SK-N-SH (cell line): ENCODE data around the gene CDH23. TPM values are rescaled to one million over a fixed set of nuclear protein-coding genes. Genes with fewer than 3 reads are reported as not detected.

ENCODE experiments used
- CTCF ChIA-PET: fragments of 300-600, 350-600 bp; formaldehyde crosslinking; extraction: SDS; loops from one replicate; lab custom pipeline; 2021; lab: Yijun Ruan, JAX
- POLR2A ChIA-PET: fragments of 350-600 bp; sonication (Branson Sonifier 250); formaldehyde crosslinking; extraction: SDS; loops from one replicate; lab custom pipeline; 2020; ENCODE audit warnings: antibody characterized with exemption, inconsistent platforms; lab: Yijun Ruan, JAX
- DNase-seq: peaks from one replicate; pipeline ENCODE4 v3.0.0; 2012
- H2AFZ ChIP-seq: fragments of 200-600 bp; sonication (generic); 2 replicates; pipeline ENCODE4 v1.8.1; 2016; ENCODE audit warnings: antibody characterized with exemption, mild to moderate bottlenecking, low read depth
- H3F3A ChIP-seq: fragments of 200-600 bp; sonication (generic); replicated peaks from 2 replicates; pipeline ENCODE3; 2016; ENCODE audit warnings: antibody characterized with exemption, mild to moderate bottlenecking; ENCODE audit not compliant: insufficient read depth
- H3K27ac ChIP-seq, 2 experiments: fragments of 200-500 bp in 1 of 2; fragments of 200-600 bp in 1 of 2; sonication (Bioruptor generic) in 1 of 2; sonication (generic), shearing (Covaris generic) in 1 of 2; 2 replicates each; pipeline versions ENCODE4 v1.5.1 to v1.6.1; 2014 to 2016; ENCODE audit warnings: low read depth in 2 of 2, inconsistent platforms in 1 of 2, low read length in 1 of 2, mild to moderate bottlenecking in 1 of 2, mixed read lengths in 1 of 2
- H3K27me3 ChIP-seq: fragments of 200-600 bp; sonication (generic), shearing (Covaris generic); 2 replicates; pipeline ENCODE4 v1.6.1; 2016; ENCODE audit warnings: mixed run types; ENCODE audit not compliant: insufficient read depth
- H3K36me3 ChIP-seq, 2 experiments: fragments of 200-500 bp in 1 of 2; fragments of 200-600 bp in 1 of 2; sonication (Bioruptor generic) in 1 of 2; sonication (generic) in 1 of 2; replicated peaks in 1 of 2; 2 replicates each; pipeline versions ENCODE3 to v1.5.1; 2014 to 2016; ENCODE audit warnings: low read length in 1 of 2, mild to moderate bottlenecking in 1 of 2; ENCODE audit not compliant: insufficient read depth in 2 of 2, control insufficient read depth in 1 of 2
- H3K4me1 ChIP-seq, 2 experiments: fragments of 200-500 bp in 1 of 2; fragments of 200-600 bp in 1 of 2; sonication (Bioruptor generic) in 1 of 2; sonication (generic), shearing (Covaris generic) in 1 of 2; 2 replicates each; pipeline versions ENCODE4 v1.5.1 to v1.6.1; 2014 to 2016; ENCODE audit warnings: low read depth in 1 of 2, low read length in 1 of 2, mixed run types in 1 of 2; ENCODE audit not compliant: insufficient read depth in 2 of 2, control insufficient read depth in 1 of 2
- H3K4me2 ChIP-seq: fragments of 200-600 bp; sonication (generic), shearing (Covaris generic); 2 replicates; pipeline ENCODE4 v1.6.1; 2017; ENCODE audit warnings: mixed run types
- H3K4me3 ChIP-seq, 2 experiments: fragments of 200-500 bp in 1 of 2; fragments of 200-600 bp in 1 of 2; sonication (Bioruptor generic) in 1 of 2; sonication (generic), shearing (Covaris generic) in 1 of 2; 2 replicates each; pipeline versions ENCODE4 v1.5.1 to v1.8.1; 2014 to 2016; ENCODE audit warnings: low read depth in 2 of 2, inconsistent platforms in 1 of 2, low read length in 1 of 2, mild to moderate bottlenecking in 1 of 2, mixed read lengths in 1 of 2, moderate library complexity in 1 of 2
- H3K79me2 ChIP-seq: fragments of 200-600 bp; sonication (generic); 2 replicates; pipeline ENCODE4 v1.8.1; 2017; ENCODE audit warnings: mild to moderate bottlenecking; ENCODE audit not compliant: insufficient read depth
- H3K9ac ChIP-seq: fragments of 200-600 bp; sonication (generic); 2 replicates; pipeline ENCODE4 v1.6.1; 2017; ENCODE audit warnings: mixed run types
- H3K9me2 ChIP-seq: fragments of 200-600 bp; sonication (generic); 2 replicates; pipeline ENCODE4 v1.6.1; 2017; ENCODE audit warnings: mixed run types
- H3K9me3 ChIP-seq: fragments of 200-600 bp; sonication (generic); 2 replicates; pipeline ENCODE4 v1.6.1; 2017; ENCODE audit warnings: mixed run types, mild to moderate bottlenecking, moderate library complexity
- H4K20me1 ChIP-seq: fragments of 200-600 bp; sonication (generic); 2 replicates; pipeline ENCODE4 v1.6.1; 2017; ENCODE audit warnings: mild to moderate bottlenecking, mixed run types; ENCODE audit not compliant: insufficient read depth
- ELF1 ChIP-seq: IDR thresholded peaks from 2 replicates; pipeline ENCODE4 v1.4.0; 2012
- EZH2phosphoT487 ChIP-seq: fragments of 200-600 bp; sonication (generic); IDR thresholded peaks from 2 replicates; pipeline ENCODE4 v1.6.1; 2017; ENCODE audit warnings: low read depth, mixed run types, mild to moderate bottlenecking, antibody characterized with exemption, moderate library complexity, borderline replicate concordance
- FOSL2 ChIP-seq: IDR thresholded peaks from 2 replicates; pipeline ENCODE4 v1.4.0; 2012; ENCODE audit warnings: low read depth, mild to moderate bottlenecking, moderate library complexity, borderline replicate concordance
- FOXJ3 ChIP-seq: sonication (generic); formaldehyde crosslinking; IDR thresholded peaks from 2 replicates; pipeline ENCODE4 v1.5.1; 2020; ENCODE audit warnings: mild to moderate bottlenecking, missing genetic modification reagents
- GATA2 ChIP-seq: sonication (generic); formaldehyde crosslinking; IDR thresholded peaks from 2 replicates; pipeline ENCODE4 v1.5.0; 2020; ENCODE audit warnings: mild to moderate bottlenecking, missing genetic modification reagents
- IRF3 ChIP-seq: fragments of 150-350 bp; IDR thresholded peaks from 2 replicates; pipeline ENCODE4 v1.6.1; 2016; ENCODE audit warnings: mild to moderate bottlenecking, low read depth, low read length
- JUND ChIP-seq: IDR thresholded peaks from 2 replicates; pipeline ENCODE4 v1.4.0; 2012
- MAX ChIP-seq: IDR thresholded peaks from 2 replicates; pipeline ENCODE4 v1.4.0; 2012; ENCODE audit warnings: low read depth
- MXI1 ChIP-seq: IDR thresholded peaks from 2 replicates; pipeline ENCODE4 v1.6.1; 2012; ENCODE audit warnings: mild to moderate bottlenecking, low read depth, low read length, improper control_type of control experiment
- NFIC ChIP-seq: IDR thresholded peaks from 2 replicates; pipeline ENCODE4 v1.4.0; 2012; ENCODE audit warnings: borderline replicate concordance
- RCOR1 ChIP-seq: fragments of 150-350 bp; IDR thresholded peaks from 2 replicates; pipeline ENCODE4 v1.6.1; 2017; ENCODE audit warnings: antibody characterized with exemption, low read length
- RFX5 ChIP-seq: IDR thresholded peaks from 2 replicates; pipeline ENCODE4 v1.6.1; 2012; ENCODE audit warnings: mild to moderate bottlenecking, improper control_type of control experiment, low read length
- RXRA ChIP-seq: IDR thresholded peaks from 2 replicates; pipeline ENCODE4 v1.4.0; 2012; ENCODE audit warnings: low read depth, mild to moderate bottlenecking, borderline replicate concordance
- TAF1 ChIP-seq: IDR thresholded peaks from 2 replicates; pipeline ENCODE4 v1.6.1; 2012; ENCODE audit warnings: low read depth, mild to moderate bottlenecking, low read length, moderate library complexity, borderline replicate concordance
- TCF12 ChIP-seq: IDR thresholded peaks from 2 replicates; pipeline ENCODE4 v1.4.0; 2012
- TEAD4 ChIP-seq: IDR thresholded peaks from 2 replicates; pipeline ENCODE4 v1.4.0; 2012; ENCODE audit warnings: mild to moderate bottlenecking, borderline replicate concordance; ENCODE audit not compliant: insufficient read depth
- USF1 ChIP-seq: IDR thresholded peaks from 2 replicates; pipeline ENCODE4 v1.4.0; 2012; ENCODE audit warnings: low read depth, borderline replicate concordance
- YY1 ChIP-seq: IDR thresholded peaks from 2 replicates; pipeline ENCODE4 v1.4.0; 2012; ENCODE audit warnings: low read depth, mild to moderate bottlenecking
- ZBTB33 ChIP-seq: IDR thresholded peaks from 2 replicates; pipeline ENCODE4 v1.4.0; 2012; ENCODE audit warnings: low read depth, borderline replicate concordance
- WGBS: methylation state at CpG from one replicate; pipeline ENCODE4 v1.1.6; 2017; ENCODE audit warnings: low lambda C conversion rate; 5-methylcytosine and 5-hydroxymethylcytosine counted together
- polyA plus RNA-seq, 3 experiments: library from polyadenylated mRNA; depleted of rRNA; stranded (reverse); fragments of >200 nt; gene quantifications; 2 replicates each; pipeline ENCODE4 v1.2.3, GENCODE V29; 2012

CDH23 gene
- polyA plus RNA-seq, 1 of the 3 experiments (the other 2 are of a cell fraction), result 0.03 TPM

- no peaks in the 10 kb centered on the region for H3K36me3 ChIP-seq
- no peaks in the 10 kb centered on the region for H3K9me3 ChIP-seq
- no peak overlapping the region for H2AFZ ChIP-seq
- CTCF ChIA-PET, result interaction anchor here (1.3 kb wide), 1 partner anchor 40 kb away, joined by 4 read pairs; no protein-coding TSS in a partner anchor
- no peaks in the 10 kb centered on the region for H4K20me1 ChIP-seq
- DNase-seq, result no peak
- H3K9me2 ChIP-seq, result no peaks in the 10 kb centered on the region
- 91% methylated on average over 4 of the region's 4 CpGs for WGBS
- H3K4me2 ChIP-seq, result no peak overlapping the region
- no peak for TF ChIP-seq FOSL2
- no peak for TF ChIP-seq RCOR1
- no peak for TF ChIP-seq TAF1
- no peak for TF ChIP-seq GATA2 (CRISPR knock-in tag)
- no peak for TF ChIP-seq MAX
- no peak for TF ChIP-seq YY1
- TF ChIP-seq FOXJ3, result no peak
- TF ChIP-seq MXI1, result no peak
- no peak for TF ChIP-seq RFX5
- TF ChIP-seq JUND, result no peak
- no peak for TF ChIP-seq IRF3
- TF ChIP-seq TEAD4, result no peak
- no peak for TF ChIP-seq USF1
- no peak for TF ChIP-seq ELF1
- no peak for TF ChIP-seq NFIC
- TF ChIP-seq TCF12, result no peak
- no peak for TF ChIP-seq RXRA
- TF ChIP-seq EZH2phosphoT487, result no peak
- TF ChIP-seq ZBTB33, result no peak
- TF ChIP-seq, all 33 proteins: peak for 0
- no peak overlapping the region for H3K4me3 ChIP-seq
- no peaks in the 10 kb centered on the region for H3K27me3 ChIP-seq
- POLR2A ChIA-PET, result no interaction called here
- H3K79me2 ChIP-seq, result no peaks in the 10 kb centered on the region
- no peak overlapping the region for H3K9ac ChIP-seq
- no peak overlapping the region for H3K27ac ChIP-seq
- peaks cover 25% of the 10 kb centered on the region for H3F3A ChIP-seq
- peaks cover 12 to 14% of the 10 kb centered on the region in 2 experiments; a peak in 3 of 4 replicates for H3K4me1 ChIP-seq
Observed at GRCh38 chr10:71856619-71857018, 459.9 kb downstream of the CDH23 start.
